ENCODE measurements around the gene XCL2.

XCL2 gene

GRCh38 chr1:168512864-168513595 lies 30.8 kb downstream of the XCL2 start:
- DNase-seq, result no peak

- no peak for DNase-seq
Observed at GRCh38 chr1:168509875-168510791, 33.7 kb downstream of the XCL2 start.

- DNase-seq, result no peak
Observed at GRCh38 chr1:168509210-168509609, 34.6 kb downstream of the XCL2 start.

- DNase-seq, result no peak
Observed at GRCh38 chr1:168507828-168508227, 36.0 kb downstream of the XCL2 start.

GRCh38 chr1:168507231-168507630 lies 36.6 kb downstream of the XCL2 start:
- no peak for DNase-seq

- DNase-seq, result no peak
Observed at GRCh38 chr1:168506204-168506819, 37.5 kb downstream of the XCL2 start.

- no peak for DNase-seq
Observed at GRCh38 chr1:168505006-168505405, 38.8 kb downstream of the XCL2 start.

- no peak for DNase-seq
Observed at GRCh38 chr1:168504064-168504837, 39.5 kb downstream of the XCL2 start.

- no peak for DNase-seq
Observed at GRCh38 chr1:168499688-168500049, 44.1 kb downstream of the XCL2 start.

- no peak for DNase-seq
Observed at GRCh38 chr1:168498956-168499687, 44.7 kb downstream of the XCL2 start.

GRCh38 chr1:168498159-168498631 lies 45.6 kb downstream of the XCL2 start:
- no peak for DNase-seq

- no peak for DNase-seq
Observed at GRCh38 chr1:168497376-168497950, 46.3 kb downstream of the XCL2 start.

- no peak for DNase-seq
Observed at GRCh38 chr1:168491527-168492164, 52.2 kb downstream of the XCL2 start.

All from activated gamma-delta T cell (primary cell).